Measurements from ENCODE around the gene DBP. TPM values are rescaled to one million over a fixed set of nuclear protein-coding genes. Genes with fewer than 3 reads are reported as not detected.

DBP gene
- total and polyA plus RNA-seq, 10 of the 15 experiments (the other 5 are each of a cell fraction or from before 2014, with no cell fraction given), result 2.0 to 10.6 (median 6.9) TPM

DNA sequence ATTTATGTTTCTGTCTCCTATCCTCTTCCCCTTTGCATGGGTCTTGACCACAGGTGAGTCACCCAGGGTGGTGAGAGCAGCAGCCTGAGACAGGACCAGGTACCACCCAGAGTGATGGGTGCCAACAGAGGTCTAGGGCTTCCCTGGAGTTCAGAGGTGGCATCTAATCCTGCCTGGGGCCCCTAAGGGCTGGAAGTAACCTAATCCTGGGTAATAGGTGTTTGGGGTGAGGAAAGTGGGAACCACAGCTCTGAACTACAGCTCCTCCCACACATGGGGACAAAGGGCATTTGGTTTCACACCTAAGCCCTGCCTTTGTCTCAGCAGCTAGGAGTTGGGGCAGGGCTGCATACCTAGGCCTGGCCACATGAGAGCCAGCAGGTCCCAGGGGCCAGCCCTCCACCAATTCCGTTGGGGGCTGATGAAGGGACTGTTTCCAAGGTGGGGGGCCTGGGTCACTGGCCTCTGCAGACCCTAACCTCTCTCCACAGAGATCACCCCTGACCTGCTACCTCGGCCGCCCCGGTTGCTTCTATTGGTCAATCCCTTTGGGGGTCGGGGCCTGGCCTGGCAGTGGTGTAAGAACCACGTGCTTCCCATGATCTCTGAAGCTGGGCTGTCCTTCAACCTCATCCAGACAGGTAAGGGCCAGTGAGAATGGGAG lies 9.8 kb downstream of the DBP start (continued):
- TF ChIP-seq, protein P1, sequence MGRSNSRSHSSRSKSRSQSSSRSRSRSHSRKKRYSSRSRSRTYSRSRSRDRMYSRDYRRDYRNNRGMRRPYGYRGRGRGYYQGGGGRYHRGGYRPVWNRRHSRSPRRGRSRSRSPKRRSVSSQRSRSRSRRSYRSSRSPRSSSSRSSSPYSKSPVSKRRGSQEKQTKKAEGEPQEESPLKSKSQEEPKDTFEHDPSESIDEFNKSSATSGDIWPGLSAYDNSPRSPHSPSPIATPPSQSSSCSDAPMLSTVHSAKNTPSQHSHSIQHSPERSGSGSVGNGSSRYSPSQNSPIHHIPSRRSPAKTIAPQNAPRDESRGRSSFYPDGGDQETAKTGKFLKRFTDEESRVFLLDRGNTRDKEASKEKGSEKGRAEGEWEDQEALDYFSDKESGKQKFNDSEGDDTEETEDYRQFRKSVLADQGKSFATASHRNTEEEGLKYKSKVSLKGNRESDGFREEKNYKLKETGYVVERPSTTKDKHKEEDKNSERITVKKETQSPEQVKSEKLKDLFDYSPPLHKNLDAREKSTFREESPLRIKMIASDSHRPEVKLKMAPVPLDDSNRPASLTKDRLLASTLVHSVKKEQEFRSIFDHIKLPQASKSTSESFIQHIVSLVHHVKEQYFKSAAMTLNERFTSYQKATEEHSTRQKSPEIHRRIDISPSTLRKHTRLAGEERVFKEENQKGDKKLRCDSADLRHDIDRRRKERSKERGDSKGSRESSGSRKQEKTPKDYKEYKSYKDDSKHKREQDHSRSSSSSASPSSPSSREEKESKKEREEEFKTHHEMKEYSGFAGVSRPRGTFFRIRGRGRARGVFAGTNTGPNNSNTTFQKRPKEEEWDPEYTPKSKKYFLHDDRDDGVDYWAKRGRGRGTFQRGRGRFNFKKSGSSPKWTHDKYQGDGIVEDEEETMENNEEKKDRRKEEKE (IDR thresholded peaks at IDR 0.05), result no peak
- peak; percentile 52 for TF ChIP-seq MEF2B (IDR thresholded peaks at IDR 0.05; ENCODE audit: partially characterized antibody, poor library complexity, severe bottlenecking)
- no peak for TF ChIP-seq SKIL (IDR thresholded peaks at IDR 0.05; ENCODE audit: low read depth, poor library complexity, severe bottlenecking)
- TF ChIP-seq NBN (IDR thresholded peaks at IDR 0.05), result 0 out of 2 replicates have a peak, but pooled peaks have one; percentile 58
- no peak for TF ChIP-seq EGR1 (IDR thresholded peaks at IDR 0.05; ENCODE audit: borderline replicate concordance in 1 of 2, low read depth in 2 of 2, low read length in 2 of 2)
- peak; percentile 62 for TF ChIP-seq GATAD2B (conservative IDR thresholded peaks at IDR 0.05; ENCODE audit: low read depth)
- no peak for TF ChIP-seq ZBED1 (IDR thresholded peaks at IDR 0.05; ENCODE audit: borderline replicate concordance)
- peak; percentile 52; the same call in 1 of the 2 replicates for TF ChIP-seq BACH1 (IDR thresholded peaks at IDR 0.05; ENCODE audit: borderline replicate concordance)
- TF ChIP-seq, protein P2, sequence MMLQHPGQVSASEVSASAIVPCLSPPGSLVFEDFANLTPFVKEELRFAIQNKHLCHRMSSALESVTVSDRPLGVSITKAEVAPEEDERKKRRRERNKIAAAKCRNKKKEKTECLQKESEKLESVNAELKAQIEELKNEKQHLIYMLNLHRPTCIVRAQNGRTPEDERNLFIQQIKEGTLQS (IDR thresholded peaks at IDR 0.05; ENCODE audit: borderline replicate concordance, extremely low read depth, low read depth, low read length), result no peak
- TF ChIP-seq HDGF (IDR thresholded peaks at IDR 0.05), result no peak
- TF ChIP-seq SREBF2 (IDR thresholded peaks at IDR 0.05; ENCODE audit: low read length), result no peak
- TF ChIP-seq BRCA1 (IDR thresholded peaks at IDR 0.05; ENCODE audit: low read depth, low read length), result no peak
- peak; percentile 43; the same call in 1 of the 2 replicates for TF ChIP-seq RELB (IDR thresholded peaks at IDR 0.05; ENCODE audit: low read depth)
- TF ChIP-seq TARDBP (IDR thresholded peaks at IDR 0.05; ENCODE audit: borderline replicate concordance), result no peak
- TF ChIP-seq ATF7 (IDR thresholded peaks at IDR 0.05; ENCODE audit: low read depth), result 0 out of 2 replicates have a peak, but pooled peaks have one; percentile 28
- TF ChIP-seq IKZF1 (conservative IDR thresholded peaks at IDR 0.05), result peak; percentile 82; the same call in 1 of the 2 replicates
- no peak for TF ChIP-seq HDAC6 (IDR thresholded peaks at IDR 0.05; ENCODE audit: unreplicated experiment)
- peak; percentile 79 to 81 for TF ChIP-seq IKZF2 (IDR thresholded peaks at IDR 0.05)
- TF ChIP-seq NR2C2 (IDR thresholded peaks at IDR 0.05; ENCODE audit: borderline replicate concordance, control insufficient read depth, insufficient read length, low read depth), result no peak
- TF ChIP-seq NR2F1 (conservative IDR thresholded peaks at IDR 0.05), result peak; percentile 85
